NCI-H345 treated with DMSO at 0.1 percent for 48 hours (cell line): ENCODE measurements around the gene LMNTD2.

ENCODE experiments used
- DNase-seq: peaks from one replicate; lab custom pipeline; 2025; ENCODE audit not compliant: unreplicated experiment; lab: John Stamatoyannopoulos, UW

LMNTD2 gene, protein sequence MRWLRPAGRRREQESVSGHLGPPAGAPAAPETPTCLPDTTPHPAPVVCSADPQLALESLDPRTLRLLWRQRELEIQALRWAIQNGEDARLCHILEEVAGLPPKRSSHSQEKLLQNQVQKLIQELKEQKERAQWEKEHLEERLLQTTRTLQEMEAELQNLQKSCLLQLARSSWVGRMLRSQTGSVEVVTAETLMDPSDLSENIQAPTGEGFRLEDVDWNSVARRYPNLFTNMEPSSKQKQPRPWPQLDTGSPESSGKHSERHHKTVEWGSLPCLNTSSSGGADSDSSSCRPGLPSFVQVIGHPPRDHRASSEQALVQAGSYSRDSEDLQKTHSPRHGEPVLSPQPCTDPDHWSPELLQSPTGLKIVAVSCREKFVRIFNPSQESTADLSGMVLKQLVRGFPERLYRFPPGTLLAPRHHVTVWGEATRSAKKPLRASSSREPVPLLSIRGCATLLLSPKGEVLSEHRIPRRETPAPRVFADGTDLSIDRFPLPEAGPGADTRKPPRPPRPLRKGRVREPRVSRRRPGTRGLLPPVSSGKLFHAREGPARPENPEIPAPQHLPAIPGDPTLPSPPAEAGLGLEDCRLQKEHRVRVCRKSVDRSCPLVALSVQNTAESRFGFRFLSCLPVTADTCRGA

DNA sequence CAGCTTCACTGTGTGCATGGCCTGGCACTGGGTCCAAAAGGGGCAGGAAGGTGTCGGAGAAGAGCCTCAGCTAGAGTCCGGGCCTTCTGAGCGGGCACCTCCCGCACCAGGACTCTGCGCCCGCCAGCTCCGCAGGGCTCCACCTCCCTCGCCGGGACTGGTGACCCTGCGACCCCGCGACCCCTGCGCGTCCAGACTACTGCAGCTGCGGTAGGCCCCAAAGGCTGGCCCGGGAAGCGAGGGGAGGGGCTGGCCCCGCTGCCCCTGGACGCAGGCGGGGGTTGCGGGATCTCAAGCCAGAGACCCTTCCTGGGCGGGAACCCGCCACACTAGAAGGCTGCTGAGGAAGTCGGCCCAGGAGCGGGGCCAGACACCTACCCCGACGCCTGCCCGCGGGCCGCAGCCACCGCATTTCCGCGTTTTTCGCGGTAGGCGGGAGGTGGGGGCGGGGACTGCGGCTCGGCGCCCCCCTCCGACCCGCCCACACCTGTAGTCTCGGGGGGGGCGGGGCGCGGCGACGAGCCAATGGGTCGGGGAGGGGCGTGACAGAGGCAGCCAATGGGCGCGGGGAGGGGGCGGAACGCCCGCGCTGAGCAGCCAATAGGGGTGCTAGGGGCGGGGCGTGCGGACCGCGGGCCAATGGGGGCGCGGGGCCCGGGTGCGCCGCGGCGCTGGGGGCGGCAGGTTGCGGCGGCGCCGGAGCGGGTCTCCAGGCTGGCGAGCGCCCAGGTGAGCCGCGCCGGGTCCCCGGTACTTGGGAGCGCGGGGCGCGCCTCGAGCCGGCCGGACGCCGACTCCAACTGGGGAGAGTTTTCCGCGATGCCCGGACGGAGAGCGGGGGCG is at the start of gene LMNTD2, which contains the start of gene RASSF7:
TSS of gene LMNTD2 (minus strand) at position 434 of the 843 bp plus-strand sequence. CDS start at position 412, 22 bp downstream.
TSS of gene RASSF7 (plus strand) at position 666 of the 843 bp plus-strand sequence. CDS start 799 bp downstream, outside the sequence.
- peak; percentile 75 for DNase-seq

DNA sequence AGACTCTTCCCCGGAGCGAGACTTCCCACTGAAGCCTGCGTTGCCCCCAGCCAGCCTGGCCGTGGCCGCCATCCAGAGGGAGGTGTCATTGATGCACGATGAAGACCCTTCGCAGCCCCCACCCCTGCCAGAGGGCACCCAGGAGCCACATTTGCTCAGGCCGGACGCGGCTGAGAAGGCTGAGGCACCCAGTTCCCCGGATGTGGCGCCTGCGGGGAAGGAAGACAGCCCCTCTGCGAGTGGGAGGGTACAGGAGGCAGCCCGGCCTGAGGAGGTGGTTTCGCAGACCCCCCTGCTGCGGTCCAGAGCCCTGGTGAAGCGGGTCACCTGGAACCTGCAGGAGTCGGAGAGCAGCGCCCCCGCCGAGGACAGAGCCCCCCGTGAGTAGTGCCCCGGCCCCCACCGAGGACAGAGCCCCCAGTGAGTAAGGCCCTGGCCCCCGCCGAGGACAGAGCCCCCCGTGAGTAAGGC is 48.8 kb upstream of the LMNTD2 start:
- DNase-seq: no peak

DNA sequence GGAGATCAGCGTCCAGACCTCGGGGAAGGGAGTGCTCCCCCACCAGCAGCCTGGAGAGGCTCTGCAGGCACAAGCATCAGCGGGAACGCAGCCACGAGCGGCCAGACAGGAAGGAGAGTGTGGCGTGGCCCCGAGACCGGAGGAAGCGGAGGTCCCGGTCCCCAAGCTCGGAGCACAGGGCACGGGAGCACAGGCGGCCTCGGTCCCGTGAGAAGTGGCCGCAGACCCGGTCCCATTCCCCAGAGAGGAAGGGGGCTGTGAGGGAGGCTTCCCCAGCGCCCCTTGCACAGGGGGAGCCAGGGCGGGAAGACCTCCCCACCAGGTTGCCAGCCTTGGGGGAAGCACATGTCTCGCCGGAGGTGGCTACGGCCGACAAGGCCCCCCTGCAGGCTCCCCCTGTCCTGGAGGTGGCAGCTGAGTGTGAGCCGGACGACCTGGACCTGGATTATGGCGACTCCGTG is 48.3 kb upstream of the LMNTD2 start:
- no peak for DNase-seq

DNA sequence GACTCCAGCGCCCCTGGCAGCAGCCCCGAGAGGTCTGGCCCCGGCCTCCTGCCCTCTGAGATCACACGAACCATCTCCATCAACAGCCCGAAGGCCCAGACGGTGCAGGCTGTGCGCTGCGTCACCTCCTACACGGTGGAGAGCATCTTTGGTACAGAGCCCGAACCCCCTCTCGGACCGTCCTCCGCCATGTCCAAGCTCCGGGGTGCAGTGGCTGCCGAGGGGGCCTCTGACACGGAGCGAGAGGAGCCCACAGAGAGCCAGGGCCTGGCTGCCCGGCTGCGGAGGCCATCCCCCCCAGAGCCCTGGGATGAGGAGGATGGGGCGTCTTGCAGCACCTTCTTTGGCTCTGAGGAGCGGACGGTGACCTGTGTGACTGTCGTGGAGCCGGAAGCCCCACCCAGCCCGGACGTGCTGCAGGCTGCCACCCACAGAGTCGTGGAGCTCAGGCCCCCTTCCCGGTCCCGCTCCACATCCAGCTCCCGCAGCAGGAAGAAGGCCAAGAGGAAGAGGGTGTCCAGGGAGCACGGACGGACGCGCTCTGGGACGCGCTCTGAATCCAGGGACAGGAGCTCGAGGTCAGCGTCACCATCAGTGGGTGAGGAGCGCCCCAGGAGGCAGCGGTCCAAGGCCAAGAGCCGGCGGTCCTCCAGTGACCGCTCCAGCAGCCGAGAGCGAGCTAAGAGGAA is 47.6 kb upstream of the LMNTD2 start:
- DNase-seq: no peak

DNA sequence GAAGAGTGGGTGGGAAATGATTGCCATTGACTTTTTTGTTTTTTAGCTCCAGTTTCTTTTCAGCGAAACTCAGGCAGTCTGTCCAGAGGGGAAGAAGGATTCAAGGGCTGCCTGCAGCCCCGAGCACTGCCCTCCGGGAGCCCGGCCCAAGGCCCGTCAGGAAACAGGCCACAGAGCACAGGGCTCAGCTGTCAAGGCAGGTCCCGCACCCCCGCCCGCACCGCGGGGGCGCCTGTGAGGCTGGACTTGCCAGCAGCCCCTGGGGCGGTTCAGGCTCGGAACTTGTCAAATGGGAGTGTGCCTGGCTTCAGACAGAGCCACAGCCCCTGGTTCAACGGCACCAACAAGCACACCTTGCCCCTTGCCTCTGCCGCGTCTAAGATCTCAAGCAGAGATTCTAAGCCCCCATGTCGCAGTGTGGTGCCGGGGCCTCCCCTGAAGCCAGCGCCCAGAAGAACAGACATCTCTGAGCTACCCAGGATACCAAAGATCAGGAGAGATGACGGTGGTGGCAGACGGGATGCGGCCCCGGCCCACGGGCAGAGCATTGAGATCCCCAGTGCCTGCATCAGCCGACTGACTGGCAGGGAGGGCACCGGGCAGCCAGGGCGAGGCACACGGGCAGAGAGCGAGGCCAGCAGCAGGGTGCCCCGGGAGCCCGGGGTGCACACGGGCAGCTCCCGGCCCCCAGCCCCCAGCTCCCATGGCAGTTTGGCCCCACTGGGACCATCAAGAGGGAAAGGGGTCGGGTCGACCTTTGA is 46.7 kb upstream of the LMNTD2 start:
- no peak for DNase-seq

DNA sequence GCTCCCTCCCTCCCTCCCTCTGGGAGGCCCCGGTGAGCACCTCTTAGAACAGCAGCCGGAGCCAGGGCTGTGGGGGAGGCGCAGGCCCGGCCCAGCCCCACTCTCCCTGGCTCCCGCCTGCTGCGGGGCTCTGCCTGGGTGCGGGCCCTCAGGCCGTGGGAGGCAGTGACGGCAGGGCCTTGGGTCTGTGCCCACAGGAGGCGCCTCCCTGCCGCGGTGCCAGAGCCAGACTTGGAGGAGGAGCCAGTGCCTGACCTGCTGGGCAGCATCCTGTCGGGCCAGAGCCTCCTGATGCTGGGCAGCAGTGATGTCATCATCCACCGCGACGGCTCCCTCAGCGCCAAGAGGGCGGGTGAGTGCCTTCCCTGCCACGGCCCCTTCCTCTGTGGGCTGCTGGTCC is 45.7 kb upstream of the LMNTD2 start:
- no peak for DNase-seq

DNA sequence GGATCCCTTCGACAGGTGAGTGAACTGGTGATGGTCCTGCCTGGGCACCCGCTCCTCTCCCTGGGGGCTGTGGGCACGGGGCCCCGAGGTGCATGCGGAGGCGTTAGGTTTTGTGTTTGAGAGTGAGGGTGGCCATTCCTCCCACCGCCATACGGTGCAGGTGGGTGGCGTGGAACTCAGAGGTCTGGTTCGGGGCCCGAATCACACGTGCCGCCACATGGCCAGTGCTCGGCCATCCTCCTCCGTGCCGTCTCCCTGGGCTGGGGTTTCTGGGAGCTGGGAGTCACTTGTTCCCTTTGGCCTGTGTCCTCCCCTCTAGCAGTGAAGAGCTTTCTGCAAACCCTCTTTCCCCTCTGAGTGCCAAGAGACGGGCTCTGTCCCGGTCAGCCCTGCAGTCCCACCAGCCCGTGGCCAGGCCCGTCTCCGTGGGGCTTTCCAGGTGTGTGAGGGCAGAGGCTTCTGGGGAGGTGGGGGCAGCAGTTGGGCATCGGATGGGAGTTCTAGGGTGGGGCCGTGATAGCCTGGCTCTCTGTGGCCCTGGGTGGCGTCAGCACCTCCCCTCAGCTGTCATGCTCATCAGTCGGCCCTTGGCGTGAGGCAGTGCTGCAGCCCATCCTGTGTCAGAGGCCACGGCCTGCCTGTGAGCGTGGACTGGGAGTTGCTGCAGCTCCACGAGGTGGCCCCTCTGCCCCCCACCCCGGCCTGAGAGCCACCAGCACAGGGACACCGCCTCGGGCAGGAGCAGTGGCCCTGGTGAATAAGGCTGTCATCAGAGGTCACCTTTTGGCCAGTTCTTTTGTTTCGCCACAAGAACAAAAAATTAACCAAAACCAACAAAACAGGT is 45.0 kb upstream of the LMNTD2 start:
- DNase-seq: no peak

DNA sequence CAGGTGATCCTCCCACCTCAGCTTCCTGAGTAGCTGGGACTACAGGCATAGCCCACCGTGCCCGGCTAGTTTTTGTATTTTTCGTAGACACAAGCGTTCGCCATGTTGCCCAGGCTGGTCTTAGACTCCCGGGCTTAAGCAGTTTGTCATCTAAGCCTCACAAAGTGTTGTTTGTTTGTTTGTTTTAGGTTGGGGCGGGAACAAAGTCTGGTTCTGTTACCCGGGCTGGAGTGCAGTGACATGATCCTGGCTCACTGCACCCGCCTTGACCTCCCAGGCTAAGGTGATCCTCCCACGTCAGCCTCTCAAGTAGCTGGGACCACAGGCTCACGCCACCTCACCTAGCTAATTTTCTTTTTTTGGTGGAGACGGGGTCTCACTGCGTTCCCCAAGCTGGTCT is 42.6 kb upstream of the LMNTD2 start:
- no peak for DNase-seq

DNA sequence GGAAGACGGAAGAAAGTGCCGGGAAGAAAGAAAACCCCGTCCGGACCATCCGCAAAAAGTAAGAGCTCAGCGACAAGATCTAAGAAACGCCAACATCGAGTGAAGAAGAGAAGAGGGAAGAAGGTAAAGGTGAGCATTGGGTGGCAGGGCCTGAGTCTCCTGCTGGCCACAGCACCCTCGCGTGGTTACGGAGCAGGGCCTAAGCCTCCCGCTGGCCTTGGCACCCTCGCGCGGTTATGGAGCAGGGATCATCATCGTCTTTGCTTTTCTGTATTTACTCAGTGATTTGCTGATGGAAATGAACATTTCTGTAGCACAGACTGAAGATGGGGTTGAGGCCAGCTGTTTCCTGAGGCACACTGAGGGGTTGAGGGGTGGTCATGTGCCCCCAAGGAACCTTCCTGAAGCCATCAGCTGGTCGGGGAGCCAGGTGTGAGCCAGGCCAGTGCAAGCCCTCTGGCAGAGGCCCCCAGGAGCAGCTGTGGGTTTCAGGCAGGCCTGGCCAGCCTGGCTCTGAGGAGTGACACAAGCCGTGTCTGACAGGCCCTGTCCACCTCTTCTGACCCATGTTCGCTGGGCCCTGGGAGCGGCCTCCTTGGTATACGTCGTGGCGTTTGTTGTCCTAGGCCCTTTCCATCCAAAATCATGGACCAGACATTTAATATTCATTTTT is 41.2 kb upstream of the LMNTD2 start:
- no peak for DNase-seq

DNA sequence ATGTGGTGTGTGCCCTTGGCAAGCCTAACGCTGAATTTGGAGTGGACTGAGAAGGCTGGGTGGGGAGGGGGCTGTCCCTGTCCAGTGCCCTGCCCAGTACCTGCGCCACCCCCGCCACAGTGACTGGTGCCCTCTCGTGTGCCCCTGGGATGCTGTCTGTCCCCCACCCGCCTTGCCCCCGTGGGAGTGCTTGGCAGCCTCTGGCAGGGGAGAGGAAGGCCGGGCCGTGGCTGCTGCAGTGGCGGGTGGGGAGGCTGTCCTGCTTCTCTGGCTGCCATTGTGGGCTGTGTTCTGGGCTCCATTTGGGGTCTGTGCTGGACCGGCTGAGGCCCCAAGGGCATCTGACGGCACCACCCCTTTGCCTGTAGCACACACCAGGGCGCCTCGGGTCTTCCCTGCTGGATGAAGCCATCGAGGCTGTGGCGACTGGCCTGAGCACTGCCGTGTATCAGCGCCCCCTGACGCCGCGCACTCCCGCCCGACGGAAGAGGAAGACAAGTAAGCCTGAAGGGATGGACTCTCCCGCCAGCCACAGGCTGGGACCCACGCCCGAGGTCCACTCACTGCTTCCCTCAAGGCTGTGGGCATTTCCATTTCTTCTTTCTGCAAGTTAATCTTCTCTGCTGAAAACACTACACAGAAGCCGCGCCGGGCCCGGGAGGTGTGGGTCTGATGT is 37.6 kb upstream of the LMNTD2 start:
- no peak for DNase-seq

DNA sequence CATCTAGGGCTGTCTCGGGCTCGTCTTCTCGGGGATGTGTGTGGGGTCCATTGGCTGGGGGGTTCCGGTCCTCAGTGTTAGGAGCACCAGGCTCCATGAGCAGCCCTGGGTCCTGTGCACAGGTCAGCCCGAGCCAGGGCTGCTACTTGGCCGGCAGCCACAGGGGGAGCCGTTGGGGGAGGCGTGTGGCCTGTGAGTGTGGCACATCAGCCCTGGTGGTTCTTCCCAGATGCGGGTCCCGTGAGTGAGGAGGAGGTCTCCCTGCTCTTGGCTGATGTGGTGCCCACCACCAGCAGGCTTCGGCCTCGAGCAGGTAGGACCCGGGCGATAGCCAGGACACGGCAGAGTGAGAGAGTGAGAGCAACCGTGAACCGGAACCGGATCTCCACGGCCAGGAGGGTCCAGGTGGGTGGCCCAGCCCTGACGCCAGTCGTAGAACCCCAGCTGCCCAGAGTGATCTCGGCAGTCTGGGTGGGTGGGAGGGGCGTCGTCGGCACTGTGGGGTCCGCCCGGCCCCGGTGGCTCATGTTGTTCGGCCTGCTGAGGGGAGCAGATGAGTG is 36.7 kb upstream of the LMNTD2 start:
- no peak for DNase-seq

DNA sequence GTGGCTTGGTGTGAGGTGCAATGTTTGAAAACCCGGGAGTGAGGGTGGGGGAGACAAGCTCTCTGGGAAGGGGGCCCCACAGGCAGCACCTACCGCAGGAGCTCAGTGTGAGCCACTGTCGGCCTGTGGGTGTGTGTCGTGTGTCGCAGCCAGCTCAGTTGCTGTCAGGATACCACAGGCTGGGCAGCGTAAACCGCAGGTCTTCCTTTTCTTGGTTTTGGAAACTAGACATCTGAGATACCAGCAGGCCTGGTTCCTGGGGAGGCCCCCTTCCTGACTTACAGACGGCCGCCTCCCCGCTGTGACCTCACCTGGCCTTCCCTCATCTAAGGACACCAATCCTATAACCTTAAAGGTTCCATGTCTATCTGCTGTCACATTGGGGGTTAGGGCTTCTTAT is 35.8 kb upstream of the LMNTD2 start:
- no peak for DNase-seq

DNA sequence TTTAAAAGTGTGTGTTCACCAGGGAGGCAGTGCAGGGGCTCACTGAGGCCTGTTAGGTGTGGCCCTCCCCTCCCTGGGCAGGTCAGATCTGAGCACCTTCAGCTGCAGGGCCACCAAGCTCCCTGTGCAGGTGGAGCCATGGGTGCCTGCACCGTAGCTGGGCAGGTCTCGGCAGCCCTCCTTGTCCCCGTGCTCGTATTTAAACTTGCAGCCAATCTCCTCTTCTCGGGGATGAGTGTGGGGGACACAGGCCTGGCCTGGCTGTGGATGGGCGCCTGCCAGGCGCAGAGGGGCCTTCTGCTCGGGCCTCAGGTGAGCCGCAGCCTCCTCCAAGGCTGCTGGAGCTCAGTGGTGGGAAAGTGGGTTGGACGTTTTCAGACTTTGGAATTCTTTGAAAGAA is 34.9 kb upstream of the LMNTD2 start:
- DNase-seq: no peak

DNA sequence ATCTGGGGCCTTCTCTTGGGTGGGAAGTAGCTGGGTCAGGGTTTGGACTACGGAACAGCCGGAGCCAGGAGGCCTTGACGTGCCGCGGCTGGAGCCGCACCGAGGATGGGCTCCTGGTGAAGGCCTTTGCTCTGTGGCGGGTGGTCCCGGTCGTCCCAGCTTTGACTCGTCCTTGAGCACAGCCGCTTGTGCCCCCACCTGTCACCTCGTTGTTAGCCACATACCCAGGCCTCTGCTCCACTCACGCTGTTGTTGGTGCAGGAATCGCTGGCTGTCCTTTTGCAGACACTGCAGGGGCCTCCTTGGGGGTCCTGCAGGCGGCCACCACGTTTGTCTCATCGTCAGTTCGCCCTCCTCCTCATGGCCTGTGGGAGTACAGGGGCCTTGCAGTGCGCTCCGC is 32.8 kb upstream of the LMNTD2 start:
- no peak for DNase-seq

DNA sequence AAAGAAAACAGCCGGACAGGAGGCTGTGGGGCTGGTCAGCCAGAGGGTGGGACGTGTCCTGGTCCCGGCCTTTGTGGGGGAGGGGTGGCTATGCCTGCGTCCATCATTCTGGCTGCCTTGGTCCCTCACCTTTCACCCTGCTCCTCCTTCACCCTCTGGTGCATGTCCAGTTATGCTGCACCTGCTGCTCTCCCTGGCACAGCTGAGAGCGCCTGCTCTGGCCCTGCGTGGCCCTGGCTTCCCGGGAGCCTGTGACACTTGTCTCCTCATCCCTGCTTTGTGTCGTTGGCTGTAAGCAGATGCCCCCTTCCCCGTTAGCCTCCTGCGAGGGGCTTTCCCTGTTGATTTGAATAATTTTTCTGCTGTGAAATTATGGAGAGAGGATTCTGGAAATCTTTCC is 32.4 kb upstream of the LMNTD2 start:
- no peak for DNase-seq

DNA sequence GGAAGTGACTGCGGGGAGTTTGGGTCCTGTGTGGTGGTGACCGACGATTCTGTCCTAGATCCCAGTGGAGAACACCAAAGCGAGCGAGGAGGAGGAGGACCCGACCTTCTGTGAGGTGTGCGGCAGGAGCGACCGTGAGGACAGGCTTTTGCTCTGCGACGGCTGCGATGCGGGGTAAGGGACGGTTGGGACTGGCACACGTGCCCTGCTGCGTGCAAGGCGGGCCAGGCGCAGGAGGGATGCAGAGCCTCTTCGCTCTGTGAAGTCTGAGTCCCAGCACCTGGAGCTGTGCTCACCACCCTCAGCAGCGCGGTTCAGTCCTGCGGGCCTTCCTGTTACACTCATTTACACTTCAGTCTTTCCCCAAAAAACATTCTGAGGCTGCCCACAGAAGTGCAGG is 32.0 kb upstream of the LMNTD2 start:
- DNase-seq: no peak

DNA sequence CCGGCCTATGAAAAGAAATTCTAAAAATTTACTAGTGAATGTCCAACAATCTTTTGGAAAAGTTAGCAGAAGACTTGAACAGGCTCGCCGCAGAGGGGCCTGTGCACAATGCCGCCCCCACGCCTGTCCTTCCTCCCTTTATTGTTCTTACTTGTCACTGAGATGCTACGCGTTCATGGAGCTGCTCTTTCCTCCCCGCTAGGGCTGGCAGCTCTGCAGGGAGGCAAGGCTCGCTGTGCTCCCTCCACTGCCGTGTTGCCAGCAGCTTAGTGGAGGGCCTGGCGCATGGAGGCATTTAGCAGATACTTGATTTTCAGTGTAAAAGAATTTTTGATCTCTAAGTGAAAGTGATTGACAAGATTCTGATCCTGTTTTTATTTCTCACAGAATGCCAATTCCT is 30.5 kb upstream of the LMNTD2 start:
- no peak for DNase-seq

DNA sequence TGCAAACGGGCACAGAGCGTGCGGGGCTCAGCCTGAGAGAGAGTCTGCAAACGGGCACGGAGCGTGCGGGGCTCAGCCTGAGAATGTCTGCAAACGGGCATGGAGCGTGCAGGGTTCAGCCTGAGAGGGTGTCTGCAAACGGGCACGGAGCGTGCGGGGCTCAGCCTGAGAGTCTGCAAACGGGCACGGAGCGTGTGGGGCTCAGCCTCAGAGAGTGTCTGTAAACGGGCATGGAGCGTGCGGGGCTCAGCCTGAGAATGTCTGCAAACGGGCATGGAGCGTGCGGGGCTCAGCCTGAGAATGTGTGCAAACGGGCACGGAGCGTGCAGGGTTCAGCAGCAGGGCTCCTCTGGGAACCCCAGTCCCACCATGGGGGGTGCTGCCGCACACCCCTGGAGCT is 29.3 kb upstream of the LMNTD2 start:
- no peak for DNase-seq
